ENCODE results near the gene CFAP46.

CFAP46 gene

GRCh38 chr10:132943058-132943790 is 854 bp upstream of the CFAP46 start:
- Histone ChIP-seq H3K9ac (ENCODE audit: low read depth, low read length, poor library complexity, severe bottlenecking) (no peak overlapping the region), H3K4me2 (ENCODE audit: low read depth, low read length, poor library complexity, severe bottlenecking) (no peak overlapping the region), H3K4me1 (ENCODE audit: insufficient read depth, low read length, poor library complexity, severe bottlenecking) (no peaks in the 10 kb centered on the region), H2AFZ (ENCODE audit: low read length) (no peak overlapping the region), H3K9me2 (replicated peaks; ENCODE audit: low read depth, low read length) (no peaks in the 10 kb centered on the region), H3F3A (ENCODE audit: low read depth) (no peaks in the 10 kb centered on the region), H3K79me2 (ENCODE audit: insufficient read depth, low read length) (no peaks in the 10 kb centered on the region), H4K20me1 (ENCODE audit: insufficient read depth, low read length, poor library complexity, severe bottlenecking) (no peaks in the 10 kb centered on the region), H3K4me3 (ENCODE audit: low read length, poor library complexity, severe bottlenecking) (no peak overlapping the region), H3K36me3 (ENCODE audit: insufficient read depth, low read length) (no peaks in the 10 kb centered on the region), H3K27me3 (ENCODE audit: insufficient read depth, low read length, poor library complexity, severe bottlenecking) (no peaks in the 10 kb centered on the region), H3K9me3 (ENCODE audit: insufficient read depth, low read depth, low read length) (no peaks in the 10 kb centered on the region)
- TF ChIP-seq CTCF (conservative IDR thresholded peaks at IDR 0.05; ENCODE audit: low read length) (no peak), EZH2phosphoT487 (IDR thresholded peaks at IDR 0.05; ENCODE audit: borderline replicate concordance) (no peak)

GRCh38 chr10:132941640-132942051 is 724 bp downstream of the CFAP46 start:
- Histone ChIP-seq H3K9me3 (ENCODE audit: insufficient read depth, low read depth, low read length) (no peaks in the 10 kb centered on the region), H3K9ac (ENCODE audit: low read depth, low read length, poor library complexity, severe bottlenecking) (no peak overlapping the region), H4K20me1 (ENCODE audit: insufficient read depth, low read length, poor library complexity, severe bottlenecking) (no peaks in the 10 kb centered on the region), H3F3A (ENCODE audit: low read depth) (no peaks in the 10 kb centered on the region), H3K36me3 (ENCODE audit: insufficient read depth, low read length) (no peaks in the 10 kb centered on the region), H2AFZ (ENCODE audit: low read length) (no peak overlapping the region), H3K9me2 (replicated peaks; ENCODE audit: low read depth, low read length) (no peaks in the 10 kb centered on the region), H3K27me3 (ENCODE audit: insufficient read depth, low read length, poor library complexity, severe bottlenecking) (no peaks in the 10 kb centered on the region), H3K4me2 (ENCODE audit: low read depth, low read length, poor library complexity, severe bottlenecking) (no peak overlapping the region), H3K4me1 (ENCODE audit: insufficient read depth, low read length, poor library complexity, severe bottlenecking) (no peaks in the 10 kb centered on the region), H3K4me3 (ENCODE audit: low read length, poor library complexity, severe bottlenecking) (no peak overlapping the region), H3K79me2 (ENCODE audit: insufficient read depth, low read length) (no peaks in the 10 kb centered on the region)
- TF ChIP-seq CTCF (conservative IDR thresholded peaks at IDR 0.05; ENCODE audit: low read length) (no peak), EZH2phosphoT487 (IDR thresholded peaks at IDR 0.05; ENCODE audit: borderline replicate concordance) (no peak)

- Histone ChIP-seq H3K4me3 (ENCODE audit: low read length, poor library complexity, severe bottlenecking) (no peak overlapping the region), H3K36me3 (ENCODE audit: insufficient read depth, low read length) (no peaks in the 10 kb centered on the region), H3K79me2 (ENCODE audit: insufficient read depth, low read length) (no peaks in the 10 kb centered on the region), H3F3A (ENCODE audit: low read depth) (no peaks in the 10 kb centered on the region), H3K9me3 (ENCODE audit: insufficient read depth, low read depth, low read length) (no peaks in the 10 kb centered on the region), H3K4me2 (ENCODE audit: low read depth, low read length, poor library complexity, severe bottlenecking) (no peak overlapping the region), H3K27me3 (ENCODE audit: insufficient read depth, low read length, poor library complexity, severe bottlenecking) (no peaks in the 10 kb centered on the region), H3K9me2 (replicated peaks; ENCODE audit: low read depth, low read length) (no peaks in the 10 kb centered on the region), H2AFZ (ENCODE audit: low read length) (no peak overlapping the region), H3K9ac (ENCODE audit: low read depth, low read length, poor library complexity, severe bottlenecking) (no peak overlapping the region), H3K4me1 (ENCODE audit: insufficient read depth, low read length, poor library complexity, severe bottlenecking) (no peaks in the 10 kb centered on the region), H4K20me1 (ENCODE audit: insufficient read depth, low read length, poor library complexity, severe bottlenecking) (no peaks in the 10 kb centered on the region)
- TF ChIP-seq CTCF (conservative IDR thresholded peaks at IDR 0.05; ENCODE audit: low read length) (no peak), EZH2phosphoT487 (IDR thresholded peaks at IDR 0.05; ENCODE audit: borderline replicate concordance) (no peak)
Measured at GRCh38 chr10:132940791-132941465, 1.4 kb downstream of the CFAP46 start.
